GM23248 (cell line): Measurements from ENCODE around the gene VAMP4. TPM values are rescaled to one million over a fixed set of nuclear protein-coding genes. Genes with fewer than 3 reads are reported as not detected.

ENCODE experiments used
- DNase-seq: peaks from one replicate; pipeline ENCODE4 v3.0.0-alpha.2; 2015
- H2AFZ ChIP-seq: fragments of 200-600 bp; sonication (generic); 2 replicates; pipeline ENCODE4 v1.6.1; 2016; ENCODE audit warnings: antibody characterized with exemption
- H3F3A ChIP-seq: fragments of 200-600 bp; sonication (generic); 2 replicates; pipeline ENCODE4 v1.6.1; 2016; ENCODE audit warnings: mild to moderate bottlenecking, antibody characterized with exemption, mixed run types; ENCODE audit not compliant: insufficient read depth
- H3K27ac ChIP-seq: fragments of 200-600 bp; sonication (generic); 2 replicates; pipeline ENCODE4 v1.5.1; 2016; ENCODE audit warnings: mild to moderate bottlenecking
- H3K27me3 ChIP-seq: fragments of 200-600 bp; sonication (generic); replicated peaks from 2 replicates; pipeline ENCODE4 v1.6.1; 2016; ENCODE audit warnings: mild to moderate bottlenecking; ENCODE audit not compliant: insufficient read depth
- H3K36me3 ChIP-seq: fragments of 200-600 bp; sonication (generic); 2 replicates; pipeline ENCODE4 v1.6.1; 2016; ENCODE audit warnings: low read depth, mild to moderate bottlenecking
- H3K4me1 ChIP-seq: fragments of 200-600 bp; sonication (generic); 2 replicates; pipeline ENCODE4 v1.6.1; 2016; ENCODE audit warnings: mild to moderate bottlenecking; ENCODE audit not compliant: insufficient read depth
- H3K4me2 ChIP-seq: fragments of 200-600 bp; sonication (generic); one replicate; pipeline ENCODE4 v1.6.1; 2016; ENCODE audit warnings: mild to moderate bottlenecking; ENCODE audit not compliant: unreplicated experiment
- H3K4me3 ChIP-seq: fragments of 200-600 bp; sonication (generic); 2 replicates; pipeline ENCODE4 v1.5.1; 2016; ENCODE audit warnings: mild to moderate bottlenecking
- H3K79me2 ChIP-seq: fragments of 200-600 bp; sonication (generic); 2 replicates; pipeline ENCODE4 v1.6.1; 2016; ENCODE audit warnings: mild to moderate bottlenecking; ENCODE audit not compliant: insufficient read depth
- H3K9ac ChIP-seq: fragments of 200-600 bp; sonication (generic); 2 replicates; pipeline ENCODE4 v1.6.1; 2016; ENCODE audit warnings: mild to moderate bottlenecking
- H3K9me2 ChIP-seq: fragments of 200-600 bp; sonication (generic); 2 replicates; pipeline ENCODE4 v1.6.1; 2016; ENCODE audit warnings: mixed run types, mild to moderate bottlenecking, moderate library complexity; ENCODE audit not compliant: insufficient read depth
- H3K9me3 ChIP-seq: fragments of 200-600 bp; sonication (generic); one replicate; pipeline ENCODE4 v1.6.1; 2017; ENCODE audit warnings: low read depth
- H4K20me1 ChIP-seq: fragments of 200-600 bp; sonication (generic); 2 replicates; pipeline ENCODE4 v1.6.0; 2016; ENCODE audit not compliant: insufficient read depth
- EZH2 ChIP-seq: fragments of 200-600 bp; sonication (generic); IDR thresholded peaks from 2 replicates; pipeline ENCODE4 v1.6.1; 2018; ENCODE audit warnings: antibody characterized with exemption, mild to moderate bottlenecking; ENCODE audit not compliant: insufficient read depth, poor library complexity, severe bottlenecking
- EZH2phosphoT487 ChIP-seq: fragments of 200-600 bp; sonication (generic); IDR thresholded peaks from 2 replicates; pipeline ENCODE4 v1.6.1; 2018; ENCODE audit warnings: antibody characterized with exemption, moderate library complexity, mild to moderate bottlenecking, low read depth; ENCODE audit not compliant: insufficient read depth
- WGBS, 2 experiments: methylation state at CpG; one replicate each; pipeline ENCODE4 v1.1.6; 2015 to 2017; ENCODE audit warnings: low lambda C conversion rate in 2 of 2, low coverage in 1 of 2; ENCODE audit errors: missing lambda C conversion rate in 2 of 2; 5-methylcytosine and 5-hydroxymethylcytosine counted together
- in situ Hi-C: fragments of 300-500 bp; cut with MboI; formaldehyde crosslinking; loops from 2 replicates; pipeline ENCODE4 v1.15.0; 2020
- polyA plus RNA-seq: library from polyadenylated mRNA; unstranded; fragments of >200 nt; fragmentation: Nextera tagmentation; extraction: Ambion mirVana; gene quantifications from 2 replicates; pipeline ENCODE4 v1.2.1, GENCODE V29; 2016
- total RNA-seq: library from RNA; depleted of rRNA; stranded (reverse); fragments of >200 nt; shearing (Covaris generic); gene quantifications from 2 replicates; pipeline ENCODE4 v1.2.3, GENCODE V29; 2014

VAMP4 gene
- total and polyA plus RNA-seq, 2 experiments from 2014 or later, result 7.3 to 21.2 TPM

DNA sequence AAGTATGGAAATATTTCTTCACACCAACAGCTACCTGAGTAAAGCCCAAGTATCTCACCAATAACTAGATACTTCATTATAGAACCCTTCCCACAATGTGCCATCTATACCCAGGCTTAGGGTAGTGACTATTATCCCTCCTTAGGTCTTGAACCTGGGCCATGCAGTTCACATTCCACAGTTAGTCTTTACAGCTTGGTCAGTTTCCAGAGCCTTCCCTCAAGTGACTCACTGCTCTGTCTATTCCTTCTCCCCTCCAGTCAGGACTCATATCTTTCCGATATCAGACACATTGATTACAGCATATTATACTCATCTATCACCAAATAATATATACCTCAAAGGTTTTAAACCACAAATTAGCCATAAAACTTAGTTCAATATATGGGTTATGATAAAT, 23.6 kb downstream of the VAMP4 start:
- no peak overlapping the region for H3K4me2 ChIP-seq
- 88 to 94% methylated on average over 1 of the region's 1 CpG for WGBS, 2 experiments

DNA sequence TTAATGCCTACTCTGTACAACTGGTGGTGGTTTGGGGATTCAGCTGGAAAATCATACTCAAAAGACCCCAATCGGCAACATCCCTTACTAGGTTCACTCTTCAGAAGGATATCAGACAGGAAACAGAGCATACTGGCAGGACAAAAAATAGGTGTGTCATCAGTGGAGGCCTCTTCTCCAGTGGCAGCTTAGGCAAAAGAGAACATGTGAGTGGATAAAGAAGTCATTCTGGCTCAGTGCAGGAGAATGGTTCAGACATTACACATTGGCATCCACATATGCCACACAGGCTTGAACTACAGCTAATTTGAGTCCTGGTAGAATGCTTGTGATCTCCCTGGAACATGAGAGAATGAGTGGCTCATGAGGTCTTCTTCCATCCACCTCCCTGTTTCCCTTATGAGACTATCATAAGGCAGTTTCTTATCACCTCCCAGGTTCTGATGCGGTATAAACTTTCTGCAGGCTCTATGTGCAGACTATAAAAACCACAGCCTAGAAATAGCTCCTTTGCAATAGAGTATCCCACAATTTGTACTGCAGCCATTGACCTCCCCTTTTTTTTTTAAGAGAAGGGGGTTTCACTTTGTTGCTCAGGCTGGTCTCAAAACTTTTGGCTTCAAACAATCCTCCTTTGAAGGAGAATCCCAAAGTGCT, 24.7 kb downstream of the VAMP4 start:
- Histone ChIP-seq H3K9me3 (no peaks in the 10 kb centered on the region), H3K79me2 (peaks cover 39% of the 10 kb centered on the region), H2AFZ (no peak overlapping the region), H3K4me2 (peak overlapping the region; percentile 26), H3K27ac (peak overlapping the region; percentile 47), H3K9ac (no peak overlapping the region), H3F3A (peaks cover 13% of the 10 kb centered on the region), H3K27me3 (no peaks in the 10 kb centered on the region), H3K36me3 (no peaks in the 10 kb centered on the region), H4K20me1 (no peaks in the 10 kb centered on the region), H3K4me1 (peaks cover 28% of the 10 kb centered on the region), H3K9me2 (no peaks in the 10 kb centered on the region), H3K4me3 (no peak overlapping the region)
- TF ChIP-seq EZH2phosphoT487 (no peak), EZH2 (no peak)
- in situ Hi-C loops, result no loop called here
- DNase-seq, result peak; percentile 71
- 78 to 80% methylated on average over 2 of the region's 2 CpGs for WGBS, 2 experiments

More for the DNA sequence above, 23.6 kb downstream of the VAMP4 start:
- Histone ChIP-seq H3K9me2 (no peaks in the 10 kb centered on the region), H3K79me2 (peaks cover 45% of the 10 kb centered on the region), H3K27ac (no peak overlapping the region), H4K20me1 (no peaks in the 10 kb centered on the region), H3K36me3 (no peaks in the 10 kb centered on the region), H3K4me3 (no peak overlapping the region), H3K4me1 (peaks cover 28% of the 10 kb centered on the region), H3F3A (peaks cover 13% of the 10 kb centered on the region), H2AFZ (no peak overlapping the region), H3K9ac (no peak overlapping the region), H3K9me3 (peaks cover under 1% of the 10 kb centered on the region), H3K27me3 (no peaks in the 10 kb centered on the region)
- no peak for TF ChIP-seq EZH2
- no peak for TF ChIP-seq EZH2phosphoT487
- in situ Hi-C loops, result no loop called here
- peak; percentile 61 for DNase-seq

- TF ChIP-seq EZH2phosphoT487 (no peak), EZH2 (no peak)
- Histone ChIP-seq H4K20me1 (no peaks in the 10 kb centered on the region), H3F3A (peaks cover 13% of the 10 kb centered on the region), H3K36me3 (no peaks in the 10 kb centered on the region), H3K9ac (no peak overlapping the region), H3K4me1 (peaks cover 28% of the 10 kb centered on the region), H3K27ac (peak overlapping the region; percentile 47), H3K9me3 (no peaks in the 10 kb centered on the region), H3K4me2 (peak overlapping the region; percentile 26), H3K79me2 (peaks cover 39% of the 10 kb centered on the region), H3K4me3 (no peak overlapping the region), H2AFZ (no peak overlapping the region), H3K9me2 (no peaks in the 10 kb centered on the region), H3K27me3 (no peaks in the 10 kb centered on the region)
- WGBS, 2 experiments, result 86 to 91% methylated on average over 3 of the region's 3 CpGs
- peak; percentile 49 for DNase-seq
- in situ Hi-C loops, result no loop called here
Observed at GRCh38 chr1:171716616-171717015, 25.2 kb downstream of the VAMP4 start.

DNA sequence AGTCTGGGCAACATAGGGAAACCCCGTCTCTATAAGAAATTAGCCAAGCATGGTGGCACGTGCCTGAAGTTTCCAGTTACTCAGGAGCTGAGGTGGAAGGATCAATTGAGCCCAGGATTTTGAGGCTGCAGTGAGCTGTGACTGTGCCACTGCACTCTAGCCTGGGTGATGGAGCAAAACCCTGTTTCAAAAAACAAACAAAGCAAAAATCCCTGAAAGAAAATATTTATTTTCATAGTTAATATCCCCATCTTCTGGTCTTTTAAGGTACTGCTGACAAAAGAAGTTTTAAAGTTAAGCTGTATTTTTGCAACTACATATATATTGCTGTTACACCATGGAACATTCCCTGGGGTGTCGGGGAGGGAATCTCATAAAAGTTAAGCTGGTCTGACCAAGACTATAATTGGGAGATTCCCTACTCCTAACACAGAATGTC, 26.0 kb downstream of the VAMP4 start:
- in situ Hi-C loops, result no loop called here
- 54 to 63% methylated on average over 3 of the region's 3 CpGs for WGBS, 2 experiments

More for the DNA sequence above, 26.0 kb downstream of the VAMP4 start:
- Histone ChIP-seq H2AFZ (no peak overlapping the region), H3K4me1 (peaks cover 28% of the 10 kb centered on the region), H4K20me1 (no peaks in the 10 kb centered on the region), H3K9me3 (no peaks in the 10 kb centered on the region), H3K4me3 (no peak overlapping the region), H3K36me3 (no peaks in the 10 kb centered on the region), H3K27ac (no peak overlapping the region), H3K79me2 (peaks cover 32% of the 10 kb centered on the region), H3K9ac (no peak overlapping the region), H3K4me2 (no peak overlapping the region), H3K9me2 (no peaks in the 10 kb centered on the region), H3F3A (peaks cover 13% of the 10 kb centered on the region), H3K27me3 (no peaks in the 10 kb centered on the region)
- peak; percentile 50 for DNase-seq
- TF ChIP-seq EZH2phosphoT487 (no peak), EZH2 (no peak)
